H1 (cell line): ENCODE data around the gene MUC2. TPM values are rescaled to one million over a fixed set of nuclear protein-coding genes. Genes with fewer than 3 reads are reported as not detected.

Source experiments
- CTCF ChIA-PET: fragments of 300-600 bp; sonication (Branson Sonifier 250); formaldehyde crosslinking; loops from one replicate; lab custom pipeline; 2021; ENCODE audit not compliant: partially characterized antibody; lab: Charles Lee
- POLR2A ChIA-PET: fragments of 300-600 bp; sonication (Branson Sonifier 250); formaldehyde crosslinking; loops from one replicate; lab custom pipeline; 2021; ENCODE audit warnings: inconsistent platforms; ENCODE audit not compliant: partially characterized antibody; lab: Charles Lee
- DNase-seq, 2 experiments: peaks; one replicate each; pipeline versions ENCODE4 v3.0.0 to v3.0.0-alpha.2; 2010 to 2022; ENCODE audit warnings: low spot score in 2 of 2, low read depth in 1 of 2, mixed read lengths in 1 of 2
- FAIRE-seq: peaks from 2 replicates; lab custom pipeline; 2011; peaks lifted over from hg19 to GRCh38; lab: Jason Lieb, UNC
- H2AFZ ChIP-seq: 2 replicates; pipeline ENCODE4 v1.8.1; 2012; ENCODE audit warnings: low read length, inconsistent platforms
- H2AK5ac ChIP-seq: 2 replicates; pipeline ENCODE4 v1.6.1; 2013; ENCODE audit warnings: low read depth, low read length
- H2BK120ac ChIP-seq: replicated peaks from 2 replicates; pipeline ENCODE3; 2013; ENCODE audit warnings: low read depth, low read length, inconsistent platforms
- H2BK12ac ChIP-seq: 2 replicates; pipeline ENCODE4 v1.6.1; 2013; ENCODE audit warnings: low read depth, low read length
- H2BK15ac ChIP-seq: 2 replicates; pipeline ENCODE4 v1.6.1; 2013; ENCODE audit warnings: low read length
- H2BK20ac ChIP-seq: 2 replicates; pipeline ENCODE4 v1.6.1; 2013; ENCODE audit warnings: low read length
- H2BK5ac ChIP-seq: 2 replicates; pipeline ENCODE4 v1.6.1; 2013; ENCODE audit warnings: low read depth, low read length
- H3K14ac ChIP-seq: 2 replicates; pipeline ENCODE4 v1.6.1; 2013; ENCODE audit warnings: inconsistent platforms; ENCODE audit not compliant: insufficient read length
- H3K18ac ChIP-seq: 2 replicates; pipeline ENCODE4 v1.6.1; 2013; ENCODE audit warnings: low read length; ENCODE audit errors: extremely low read depth
- H3K23ac ChIP-seq: 2 replicates; pipeline ENCODE4 v1.6.1; 2013; ENCODE audit warnings: inconsistent platforms; ENCODE audit not compliant: insufficient read length
- H3K23me2 ChIP-seq: 2 replicates; pipeline ENCODE4 v1.6.1; 2013; ENCODE audit warnings: low read depth, low read length
- H3K27ac ChIP-seq: 2 replicates; pipeline ENCODE4 v1.6.1; 2011; ENCODE audit warnings: low read depth, low read length, inconsistent platforms
- H3K27me3 ChIP-seq, 4 experiments: replicated peaks in 1 of 4; 1 replicate in 1 of 4; 2 replicates in 3 of 4; pipeline versions ENCODE4 v1.6.1 to v1.8.1; 2011 to 2013; ENCODE audit warnings: low read length in 3 of 4, mild to moderate bottlenecking in 3 of 4, inconsistent platforms in 2 of 4, mixed read lengths in 2 of 4, moderate library complexity in 1 of 4; ENCODE audit not compliant: control insufficient read depth in 3 of 4, insufficient read depth in 3 of 4; ENCODE audit errors: extremely low read depth in 1 of 4
- H3K36me3 ChIP-seq, 4 experiments: 2 replicates each; pipeline versions ENCODE4 v1.6.1 to v1.8.1; 2011 to 2013; ENCODE audit warnings: mild to moderate bottlenecking in 4 of 4, low read length in 3 of 4, moderate library complexity in 2 of 4, control low read depth in 1 of 4, inconsistent platforms in 1 of 4; ENCODE audit not compliant: insufficient read depth in 4 of 4, control insufficient read depth in 2 of 4
- H3K4ac ChIP-seq: replicated peaks from 2 replicates; pipeline ENCODE3; 2013; ENCODE audit warnings: low read length, low read depth, mixed read lengths, inconsistent platforms; ENCODE audit not compliant: insufficient read length
- H3K4me1 ChIP-seq, 4 experiments: replicated peaks in 1 of 4; 1 replicate in 1 of 4; 2 replicates in 3 of 4; pipeline versions ENCODE4 v1.6.1 to v1.8.1; 2011 to 2013; ENCODE audit warnings: low read length in 3 of 4, inconsistent platforms in 2 of 4, mixed read lengths in 1 of 4; ENCODE audit not compliant: insufficient read depth in 4 of 4, control insufficient read depth in 3 of 4
- H3K4me2 ChIP-seq, 2 experiments: 2 replicates each; pipeline versions ENCODE4 v1.6.1 to v1.8.1; 2011 to 2013; ENCODE audit warnings: low read depth in 2 of 2, low read length in 2 of 2, control low read depth in 1 of 2, inconsistent platforms in 1 of 2, mild to moderate bottlenecking in 1 of 2; ENCODE audit not compliant: insufficient read depth in 1 of 2
- H3K4me3 ChIP-seq, 4 experiments: fragments of 200-600, 300-600 bp in 1 of 4; sonication (generic), shearing (Covaris generic), sonication (Bioruptor Twin) in 1 of 4; 2 replicates each; pipeline versions ENCODE4 v1.5.1 to v1.8.1; 2011 to 2016; ENCODE audit warnings: low read length in 4 of 4, low read depth in 3 of 4, control low read depth in 2 of 4, inconsistent platforms in 2 of 4, mild to moderate bottlenecking in 2 of 4, mixed read lengths in 1 of 4, moderate library complexity in 1 of 4; ENCODE audit not compliant: insufficient read depth in 2 of 4; ENCODE audit errors: extremely low read depth in 1 of 4
- H3K56ac ChIP-seq: replicated peaks from 2 replicates; pipeline ENCODE3; 2013; ENCODE audit warnings: low read depth, mild to moderate bottlenecking, mixed read lengths, low read length, inconsistent platforms; ENCODE audit not compliant: insufficient read length
- H3K79me1 ChIP-seq: 2 replicates; pipeline ENCODE4 v1.6.1; 2013; ENCODE audit warnings: low read depth, low read length, control low read depth
- H3K79me2 ChIP-seq, 2 experiments: 2 replicates each; pipeline versions ENCODE4 v1.6.1 to v1.8.1; 2012 to 2013; ENCODE audit warnings: low read length in 2 of 2, mild to moderate bottlenecking in 2 of 2, inconsistent platforms in 1 of 2; ENCODE audit not compliant: insufficient read depth in 2 of 2, control insufficient read depth in 1 of 2
- H3K9ac ChIP-seq, 4 experiments: replicated peaks in 1 of 4; 1 replicate in 1 of 4; 2 replicates in 3 of 4; pipeline versions ENCODE4 v1.6.1 to v1.8.1; 2011 to 2013; ENCODE audit warnings: low read depth in 3 of 4, low read length in 3 of 4, control low read depth in 2 of 4, mild to moderate bottlenecking in 2 of 4, moderate library complexity in 2 of 4, inconsistent platforms in 1 of 4; ENCODE audit errors: extremely low read depth in 1 of 4
- H3K9me3 ChIP-seq, 2 experiments: 2 replicates each; pipeline versions ENCODE4 v1.6.1 to v1.8.1; 2012 to 2013; ENCODE audit warnings: mild to moderate bottlenecking in 2 of 2, moderate library complexity in 2 of 2, control low read depth in 1 of 2, inconsistent platforms in 1 of 2, low read depth in 1 of 2, low read length in 1 of 2, mixed read lengths in 1 of 2; ENCODE audit not compliant: insufficient read depth in 2 of 2
- H4K20me1 ChIP-seq, 2 experiments: replicated peaks in 1 of 2; 2 replicates each; pipeline versions ENCODE3 to v1.8.1; 2011 to 2013; ENCODE audit warnings: inconsistent platforms in 2 of 2, low read length in 2 of 2, mild to moderate bottlenecking in 1 of 2; ENCODE audit not compliant: insufficient read depth in 2 of 2, control insufficient read depth in 1 of 2
- H4K5ac ChIP-seq: 2 replicates; pipeline ENCODE4 v1.6.1; 2013; ENCODE audit warnings: low read length, low read depth, mixed read lengths, inconsistent platforms; ENCODE audit not compliant: insufficient read length
- H4K8ac ChIP-seq: 2 replicates; pipeline ENCODE4 v1.8.0; 2013; ENCODE audit warnings: mild to moderate bottlenecking, moderate library complexity, low read length, inconsistent platforms; ENCODE audit not compliant: insufficient read depth; ENCODE audit errors: extremely low read depth
- H4K91ac ChIP-seq: replicated peaks from 2 replicates; pipeline ENCODE3; 2013; ENCODE audit warnings: low read length, mixed read lengths, inconsistent platforms; ENCODE audit not compliant: insufficient read length
- ATF3 ChIP-seq: IDR thresholded peaks from 2 replicates; pipeline ENCODE4 v1.6.1; 2011; ENCODE audit warnings: low read depth, mild to moderate bottlenecking, low read length; ENCODE audit not compliant: insufficient read depth
- CHD1 ChIP-seq: IDR thresholded peaks from 2 replicates; pipeline ENCODE4 v1.6.1; 2012; ENCODE audit warnings: low read depth, low read length, improper control_type of control experiment
- CTBP2 ChIP-seq: IDR thresholded peaks from 2 replicates; pipeline ENCODE4 v1.7.0; 2011; ENCODE audit warnings: borderline replicate concordance, mild to moderate bottlenecking, moderate library complexity, mixed read lengths, low read length; ENCODE audit not compliant: insufficient read depth, insufficient read length
- EP300 ChIP-seq, 2 experiments: IDR thresholded peaks; 1 replicate in 1 of 2; 2 replicates in 1 of 2; pipeline ENCODE4 v1.6.1; 2011 to 2012; ENCODE audit warnings: low read depth in 2 of 2, low read length in 2 of 2, mild to moderate bottlenecking in 2 of 2, borderline replicate concordance in 1 of 2, inconsistent platforms in 1 of 2, moderate library complexity in 1 of 2
- FOSL1 ChIP-seq: IDR thresholded peaks from 2 replicates; pipeline ENCODE4 v1.6.1; 2011; ENCODE audit warnings: mild to moderate bottlenecking, low read depth, low read length, moderate library complexity; ENCODE audit not compliant: insufficient read depth
- HDAC6 ChIP-seq: IDR thresholded peaks from one replicate; pipeline ENCODE4 v1.7.1; 2012; ENCODE audit warnings: low read depth, mild to moderate bottlenecking, inconsistent platforms, low read length, moderate library complexity
- RAD21 ChIP-seq, 2 experiments: IDR thresholded peaks in 1 of 2; conservative IDR thresholded peaks in 1 of 2; 2 replicates each; pipeline ENCODE4 v1.6.1; 2011; ENCODE audit warnings: low read depth in 2 of 2, low read length in 2 of 2, improper control_type of control experiment in 1 of 2, inconsistent platforms in 1 of 2, mild to moderate bottlenecking in 1 of 2, moderate library complexity in 1 of 2
- RXRA ChIP-seq: IDR thresholded peaks from 2 replicates; pipeline ENCODE4 v1.6.1; 2011; ENCODE audit warnings: low read depth, mild to moderate bottlenecking, low read length, moderate library complexity; ENCODE audit not compliant: insufficient read depth
- SRF ChIP-seq: IDR thresholded peaks from 2 replicates; pipeline ENCODE4 v1.6.1; 2011; ENCODE audit warnings: mild to moderate bottlenecking, low read depth, low read length, moderate library complexity
- TEAD4 ChIP-seq: IDR thresholded peaks from 2 replicates; pipeline ENCODE4 v1.6.1; 2012; ENCODE audit warnings: low read depth, low read length, inconsistent platforms, mixed read lengths
- WGBS, 2 experiments: shearing (Covaris generic) in 1 of 2; methylation state at CpG; one replicate each; pipeline versions ENCODE4 v1.1.6 to v1.1.7; 2013 to 2015; ENCODE audit warnings: low lambda C conversion rate in 2 of 2, mixed read lengths in 2 of 2, inconsistent platforms in 1 of 2, low coverage in 1 of 2, missing lambda C conversion rate in 1 of 2; ENCODE audit not compliant: insufficient replicate concordance in 2 of 2, insufficient coverage in 1 of 2, insufficient read length in 1 of 2; ENCODE audit errors: extremely low coverage in 1 of 2, missing lambda C conversion rate in 1 of 2; 5-methylcytosine and 5-hydroxymethylcytosine counted together
- polyA plus RNA-seq, 7 experiments: library from polyadenylated mRNA; depleted of rRNA in 3 of 7; stranded (reverse) in 5 of 7; unstranded in 2 of 7; fragments of >200 nt in 5 of 7; fragments of 200-250 nt in 2 of 7; gene quantifications; 1 replicate in 5 of 7; 2 replicates in 1 of 7; 4 replicates in 1 of 7; pipeline versions ENCODE4 v1.2.1 to v1.2.3, GENCODE V29; 2011 to 2013; ENCODE audit warnings: missing spikeins in 2 of 7, mixed read lengths in 2 of 7
- total RNA-seq: library from RNA; stranded (reverse); fragmentation: NEBNext Ultra II Directional; extraction: Animal tissue kit (Norgen Biotek cat#: 25700); gene quantifications from 2 replicates; pipeline ENCODE4 v1.2.1, GENCODE V29; 2021

Gene MUC2
- total and polyA plus RNA-seq, 2 of the 8 experiments (the other 6 are each of a cell fraction or from before 2014, with no cell fraction given) = not detected

- POLR2A ChIA-PET = no interaction called here
- H3K14ac ChIP-seq = no peak overlapping the region
- no peak overlapping the region for H2AK5ac ChIP-seq
- H2BK12ac ChIP-seq = no peak overlapping the region
- H3K4me2 ChIP-seq = no peak overlapping the region
- H2AFZ ChIP-seq = no peak overlapping the region
- H4K20me1 ChIP-seq = peaks cover 0 to 4% of the 10 kb centered on the region in 2 experiments
- no peak overlapping the region for H2BK20ac ChIP-seq
- no peak overlapping the region for H3K4me3 ChIP-seq
- H3K56ac ChIP-seq = no peak overlapping the region
- no peaks in the 10 kb centered on the region for H3K23me2 ChIP-seq
- CTCF ChIA-PET = interaction anchor here (0.7 kb wide), 1 partner anchor 26 kb away, joined by 3 read pairs; no protein-coding TSS in a partner anchor
- FAIRE-seq (no peak), DNase-seq (no peak)
- no peak overlapping the region for H4K91ac ChIP-seq
- H3K23ac ChIP-seq = no peak overlapping the region
- H3K9ac ChIP-seq = no peak overlapping the region
- H3K4me1 ChIP-seq = no peaks in the 10 kb centered on the region
- no peaks in the 10 kb centered on the region; a peak in 1 of 7 replicates for H3K27me3 ChIP-seq
- peaks cover 2% of the 10 kb centered on the region; the same call in 1 of the 2 replicates for H3K79me1 ChIP-seq
- H3K79me2 ChIP-seq = no peaks in the 10 kb centered on the region
- no peak overlapping the region for H2BK120ac ChIP-seq
- H3K36me3 ChIP-seq = peaks cover 0 to 3% (median 0%) of the 10 kb centered on the region in 4 experiments; a peak in 1 of 8 replicates
- no peak overlapping the region for H3K4ac ChIP-seq
- 84% methylated on average over 12 of the region's 40 CpGs; no CpG with 5 or more reads in 1 of the 2 experiments for WGBS, 2 experiments
- no peak overlapping the region for H4K5ac ChIP-seq
- no peak overlapping the region for H3K27ac ChIP-seq
- no peak overlapping the region for H2BK5ac ChIP-seq
- no peak overlapping the region for H3K18ac ChIP-seq
- no peak overlapping the region for H2BK15ac ChIP-seq
- H4K8ac ChIP-seq = no peak overlapping the region; the same call in 1 of the 2 replicates
- peaks cover 19 to 35% of the 10 kb centered on the region in 2 experiments for H3K9me3 ChIP-seq
- TF ChIP-seq CHD1 (no peak), RAD21 (IDR thresholded peaks at IDR 0.05 in 1 of 2, conservative IDR thresholded peaks at IDR 0.05 in 1 of 2; ENCODE audit: low read depth in 2 of 2, low read length in 2 of 2) (no peak), HDAC6 (no peak), CTBP2 (no peak), ATF3 (no peak), FOSL1 (no peak), SRF (no peak), RXRA (no peak), EP300 (IDR thresholded peaks at IDR 0.05; ENCODE audit: borderline replicate concordance in 1 of 2, low read depth in 2 of 2, low read length in 2 of 2) (no peak), TEAD4 (no peak)
Observed at GRCh38 chr11:1087961-1088926, 13.6 kb downstream of the MUC2 start.
